ENCODE data around the gene CASQ2. TPM values are rescaled to one million over a fixed set of nuclear protein-coding genes. Genes with fewer than 3 reads are reported as not detected.

Gene CASQ2
- total and polyA plus RNA-seq, 4 experiments from 2014 or later, result not detected

GRCh38 chr1:115671176-115671934 is 97.2 kb downstream of the CASQ2 start:
- Histone ChIP-seq H3K36me3 (ENCODE audit: insufficient read depth, low read length) (no peaks in the 10 kb centered on the region), H3K4me3 (ENCODE audit: low read length in 2 of 2) (no peak overlapping the region), H3K4me1 (ENCODE audit: insufficient read depth, low read length) (no peaks in the 10 kb centered on the region), H3K27ac (ENCODE audit: low read depth, low read length) (no peak overlapping the region), H3K27me3 (ENCODE audit: insufficient read depth, low read length) (no peaks in the 10 kb centered on the region), H3K9me3 (ENCODE audit: control insufficient read depth in 1 of 2, low read length in 2 of 2) (no peaks in the 10 kb centered on the region)
- H3K27me3 Mint-ChIP-seq, result no peaks in the 10 kb centered on the region
- intact Hi-C loops (cut with micrococcal nuclease), result no loop called here
- no peak overlapping the region for H3K4me3 Mint-ChIP-seq
- H3K27ac Mint-ChIP-seq, result no peak overlapping the region
- H3K36me3 Mint-ChIP-seq, result no peaks in the 10 kb centered on the region
- ChIA-PET POLR2A (ENCODE audit: partially characterized antibody) (no interaction called here), CTCF (ENCODE audit: partially characterized antibody) (interaction anchor here (1.4 kb wide), 1 partner anchor 35 kb away, joined by 3 read pairs; no protein-coding TSS in a partner anchor)
- H3K4me1 Mint-ChIP-seq, result no peaks in the 10 kb centered on the region
- DNase-seq, result no peak
- peaks cover 0 to 2% (median 0%) of the 10 kb centered on the region in 8 donors for H3K9me3 Mint-ChIP-seq

GRCh38 chr1:115670476-115671175 is 97.9 kb downstream of the CASQ2 start:
- CTCF ChIA-PET (ENCODE audit: partially characterized antibody), result interaction anchor here (1.4 kb wide), 1 partner anchor 35 kb away, joined by 3 read pairs; no protein-coding TSS in a partner anchor
- no peak overlapping the region for H3K27ac ChIP-seq (ENCODE audit: low read depth, low read length)
- H3K36me3 ChIP-seq (ENCODE audit: insufficient read depth, low read length), result no peaks in the 10 kb centered on the region

GRCh38 chr1:115669886-115670285 is 98.6 kb downstream of the CASQ2 start:
- intact Hi-C loops (cut with micrococcal nuclease), result no loop called here
- Histone ChIP-seq H3K27ac (ENCODE audit: low read depth, low read length) (no peak overlapping the region), H3K27me3 (ENCODE audit: insufficient read depth, low read length) (no peaks in the 10 kb centered on the region), H3K9me3 (ENCODE audit: control insufficient read depth in 1 of 2, low read length in 2 of 2) (no peaks in the 10 kb centered on the region), H3K36me3 (ENCODE audit: insufficient read depth, low read length) (no peaks in the 10 kb centered on the region), H3K4me1 (ENCODE audit: insufficient read depth, low read length) (no peaks in the 10 kb centered on the region), H3K4me3 (ENCODE audit: low read length in 2 of 2) (no peak overlapping the region)
- H3K27me3 Mint-ChIP-seq, result no peaks in the 10 kb centered on the region
- POLR2A ChIA-PET (ENCODE audit: partially characterized antibody), result no interaction called here
- no peaks in the 10 kb centered on the region for H3K4me1 Mint-ChIP-seq
- H3K9me3 Mint-ChIP-seq, result peaks cover 0 to 2% (median 0%) of the 10 kb centered on the region in 8 donors
- no peak overlapping the region for H3K4me3 Mint-ChIP-seq
- no peak for DNase-seq
- no peak overlapping the region for H3K27ac Mint-ChIP-seq
- CTCF ChIA-PET (ENCODE audit: partially characterized antibody), result no interaction called here
- peaks cover 0 to 3% of the 10 kb centered on the region in 2 donors for H3K36me3 Mint-ChIP-seq

More at GRCh38 chr1:115670476-115671175, 97.9 kb downstream of the CASQ2 start:
- Histone ChIP-seq H3K9me3 (ENCODE audit: control insufficient read depth in 1 of 2, low read length in 2 of 2) (no peaks in the 10 kb centered on the region), H3K27me3 (ENCODE audit: insufficient read depth, low read length) (no peaks in the 10 kb centered on the region), H3K4me3 (ENCODE audit: low read length in 2 of 2) (no peak overlapping the region), H3K4me1 (ENCODE audit: insufficient read depth, low read length) (no peaks in the 10 kb centered on the region)
- no peaks in the 10 kb centered on the region for H3K4me1 Mint-ChIP-seq
- peaks cover 0 to 2% (median 0%) of the 10 kb centered on the region in 8 donors for H3K9me3 Mint-ChIP-seq
- POLR2A ChIA-PET (ENCODE audit: partially characterized antibody), result no interaction called here
- no peak for DNase-seq
- no peak overlapping the region for H3K27ac Mint-ChIP-seq
- intact Hi-C loops (cut with micrococcal nuclease), result no loop called here
- H3K36me3 Mint-ChIP-seq, result peaks cover 0 to 2% of the 10 kb centered on the region in 2 donors
- no peak overlapping the region for H3K4me3 Mint-ChIP-seq
- no peaks in the 10 kb centered on the region for H3K27me3 Mint-ChIP-seq

- H3K9me3 Mint-ChIP-seq, result peaks cover 0 to 2% (median 0%) of the 10 kb centered on the region in 8 donors
- no peaks in the 10 kb centered on the region for H3K27me3 Mint-ChIP-seq
- Histone ChIP-seq H3K27me3 (ENCODE audit: insufficient read depth, low read length) (no peaks in the 10 kb centered on the region), H3K27ac (ENCODE audit: low read depth, low read length) (no peak overlapping the region), H3K36me3 (ENCODE audit: insufficient read depth, low read length) (no peaks in the 10 kb centered on the region), H3K4me1 (ENCODE audit: insufficient read depth, low read length) (no peaks in the 10 kb centered on the region), H3K4me3 (ENCODE audit: low read length in 2 of 2) (no peak overlapping the region), H3K9me3 (ENCODE audit: control insufficient read depth in 1 of 2, low read length in 2 of 2) (no peaks in the 10 kb centered on the region)
- no peak for DNase-seq
- ChIA-PET POLR2A (ENCODE audit: partially characterized antibody) (no interaction called here), CTCF (ENCODE audit: partially characterized antibody) (interaction anchor here (1.4 kb wide), 1 partner anchor 38 kb away, joined by 4 read pairs; no protein-coding TSS in a partner anchor)
- no peak overlapping the region for H3K27ac Mint-ChIP-seq
- H3K36me3 Mint-ChIP-seq, result peaks cover under 1 to 5% of the 10 kb centered on the region in 2 donors
- H3K4me1 Mint-ChIP-seq, result no peaks in the 10 kb centered on the region
- no peak overlapping the region for H3K4me3 Mint-ChIP-seq
- intact Hi-C loops (cut with micrococcal nuclease), result no loop called here
Observed at GRCh38 chr1:115669002-115669673, 99.4 kb downstream of the CASQ2 start.

- no peak overlapping the region for H3K4me3 ChIP-seq (ENCODE audit: low read length in 2 of 2)
- H3K36me3 ChIP-seq (ENCODE audit: insufficient read depth, low read length), result no peaks in the 10 kb centered on the region
- Mint-ChIP-seq H3K4me1 (no peaks in the 10 kb centered on the region), H3K36me3 (peaks cover 5 to 9% of the 10 kb centered on the region in 2 donors), H3K27me3 (no peaks in the 10 kb centered on the region), H3K9me3 (peaks cover 0 to 2% (median 0%) of the 10 kb centered on the region in 8 donors), H3K4me3 (no peak overlapping the region), H3K27ac (no peak overlapping the region)
- no peak for DNase-seq
- no peak overlapping the region for H3K27ac ChIP-seq (ENCODE audit: low read depth, low read length)
- no peaks in the 10 kb centered on the region for H3K27me3 ChIP-seq (ENCODE audit: insufficient read depth, low read length)
- no peaks in the 10 kb centered on the region for H3K9me3 ChIP-seq (ENCODE audit: control insufficient read depth in 1 of 2, low read length in 2 of 2)
- intact Hi-C loops (cut with micrococcal nuclease), result no loop called here
- no peaks in the 10 kb centered on the region for H3K4me1 ChIP-seq (ENCODE audit: insufficient read depth, low read length)
- POLR2A ChIA-PET (ENCODE audit: partially characterized antibody), result no interaction called here
- CTCF ChIA-PET (ENCODE audit: partially characterized antibody), result interaction anchor here (1.4 kb wide), 1 partner anchor 38 kb away, joined by 4 read pairs; no protein-coding TSS in a partner anchor
Observed at GRCh38 chr1:115668579-115668978, 99.9 kb downstream of the CASQ2 start.

GRCh38 chr1:115666702-115667101 is 101.8 kb downstream of the CASQ2 start:
- Mint-ChIP-seq H3K27me3 (no peaks in the 10 kb centered on the region), H3K27ac (no peak overlapping the region), H3K9me3 (peaks cover 0 to 2% (median 0%) of the 10 kb centered on the region in 8 donors), H3K4me3 (no peak overlapping the region), H3K4me1 (no peaks in the 10 kb centered on the region), H3K36me3 (peaks cover 5 to 11% of the 10 kb centered on the region in 2 donors)
- POLR2A ChIA-PET (ENCODE audit: partially characterized antibody), result no interaction called here
- intact Hi-C loops (cut with micrococcal nuclease), result no loop called here
- Histone ChIP-seq H3K36me3 (ENCODE audit: insufficient read depth, low read length) (no peaks in the 10 kb centered on the region), H3K4me1 (ENCODE audit: insufficient read depth, low read length) (no peaks in the 10 kb centered on the region), H3K27ac (ENCODE audit: low read depth, low read length) (no peak overlapping the region), H3K9me3 (ENCODE audit: control insufficient read depth in 1 of 2, low read length in 2 of 2) (no peaks in the 10 kb centered on the region), H3K27me3 (ENCODE audit: insufficient read depth, low read length) (no peaks in the 10 kb centered on the region), H3K4me3 (ENCODE audit: low read length in 2 of 2) (no peak overlapping the region)
- DNase-seq, result no peak
- CTCF ChIA-PET (ENCODE audit: partially characterized antibody), result no interaction called here

GRCh38 chr1:115666206-115666605 is 102.3 kb downstream of the CASQ2 start:
- Mint-ChIP-seq H3K4me3 (no peak overlapping the region), H3K9me3 (peaks cover 0 to 2% (median 0%) of the 10 kb centered on the region in 8 donors), H3K4me1 (no peaks in the 10 kb centered on the region), H3K36me3 (peaks cover 5 to 11% of the 10 kb centered on the region in 2 donors), H3K27ac (no peak overlapping the region), H3K27me3 (no peaks in the 10 kb centered on the region)
- Histone ChIP-seq H3K36me3 (ENCODE audit: insufficient read depth, low read length) (no peaks in the 10 kb centered on the region), H3K27ac (ENCODE audit: low read depth, low read length) (no peak overlapping the region), H3K27me3 (ENCODE audit: insufficient read depth, low read length) (no peaks in the 10 kb centered on the region), H3K4me1 (ENCODE audit: insufficient read depth, low read length) (no peaks in the 10 kb centered on the region), H3K9me3 (ENCODE audit: control insufficient read depth in 1 of 2, low read length in 2 of 2) (no peaks in the 10 kb centered on the region), H3K4me3 (ENCODE audit: low read length in 2 of 2) (no peak overlapping the region)
- intact Hi-C loops (cut with micrococcal nuclease), result no loop called here
- CTCF ChIA-PET (ENCODE audit: partially characterized antibody), result no interaction called here
- DNase-seq, result no peak
- POLR2A ChIA-PET (ENCODE audit: partially characterized antibody), result no interaction called here

All from CD4-positive, alpha-beta memory T cell (primary cell).